ENCODE measurements around the gene TEPSIN.

- no peak for TF ChIP-seq NR3C1 (CRISPR knock-in tag; conservative IDR thresholded peaks at IDR 0.05; ENCODE audit: low read depth)
- TF ChIP-seq CTCF (IDR thresholded peaks at IDR 0.05), result no peak
- TF ChIP-seq SMAD4 (CRISPR knock-in tag; IDR thresholded peaks at IDR 0.05), result no peak
- TF ChIP-seq IRF2 (CRISPR knock-in tag; IDR thresholded peaks at IDR 0.05; ENCODE audit: borderline replicate concordance, low read depth), result no peak
- no peak for TF ChIP-seq TEAD4 (CRISPR knock-in tag; IDR thresholded peaks at IDR 0.05)
- no peak for TF ChIP-seq E2F5 (CRISPR knock-in tag; IDR thresholded peaks at IDR 0.05)
- no peak for TF ChIP-seq EMX1 (CRISPR knock-in tag; IDR thresholded peaks at IDR 0.05)
- TF ChIP-seq NFYB (CRISPR knock-in tag; conservative IDR thresholded peaks at IDR 0.05; ENCODE audit: low read depth), result no peak
- TF ChIP-seq ZNF263 (CRISPR knock-in tag; IDR thresholded peaks at IDR 0.05; ENCODE audit: low read depth), result no peak
- no peak for TF ChIP-seq ZNF317 (CRISPR knock-in tag; IDR thresholded peaks at IDR 0.05; ENCODE audit: borderline replicate concordance, low read depth)
- TF ChIP-seq ZMAT4 (CRISPR knock-in tag; IDR thresholded peaks at IDR 0.05), result no peak
Measured at GRCh38 chr17:81200201-81200600, 38.7 kb downstream of the TEPSIN start.

All from WTC11 (cell line).